Posterior cingulate gyrus (tissue), 11 donors: Measurements from ENCODE around the gene TKFC.
A peak's percentile ranks its signal among the peaks of the same experiment; 100 is the strongest.
"Not testable (repeated sequence)": the region's sequence is repeated elsewhere in the genome, so short reads cannot be mapped to it uniquely, and the experiment has no call there.

Source experiments
- DNase-seq, 10 donors: peaks; one replicate each; pipeline versions ENCODE4 v3.0.0 to v3.0.0-alpha.2; 2020 to 2021; ENCODE audit warnings: mixed read lengths in 3 of 10
- intact Hi-C: fragments of 100-400 bp; cut with DNase I; formaldehyde crosslinking; loops from one replicate; pipeline ENCODE4 v1.15.1; 2023

The TKFC gene

GRCh38 chr11:61361741-61362541, 28.9 kb downstream of the TKFC start, which contains the start of the genes CYB561A3 and TMEM138:
CYB561A3 (minus strand) TSS chr11:61361882; CDS start chr11:61356713, 5,169 bp downstream.
TMEM138 (plus strand) TSS chr11:61362374; CDS start chr11:61364391, 2,017 bp downstream.
- peak; percentile 89 to 99 (median 94) for DNase-seq
- intact Hi-C loops: loop anchor here (1.0 kb wide), 1 partner anchor 29 kb away; the partner anchor contains the start of genes DDB1 and TKFC

- peak in 1 of 10 donors; percentile 43 for DNase-seq
- intact Hi-C loops: no loop called here
Measured at GRCh38 chr11:61362542-61362875, 29.5 kb downstream of the TKFC start.

- peak in 1 of 10 donors; percentile 4 for DNase-seq
- intact Hi-C loops: no loop called here
Measured at GRCh38 chr11:61364012-61364675, 31.1 kb downstream of the TKFC start.

GRCh38 chr11:61367406-61367805, 34.4 kb downstream of the TKFC start:
- no peak for DNase-seq
- intact Hi-C loops: no loop called here

- DNase-seq: no peak
- intact Hi-C loops: no loop called here
Measured at GRCh38 chr11:61368646-61369045, 35.6 kb downstream of the TKFC start.

- intact Hi-C loops: no loop called here
- DNase-seq: no peak
Measured at GRCh38 chr11:61369372-61370348, 36.6 kb downstream of the TKFC start.

- no peak for DNase-seq
- intact Hi-C loops: no loop called here
Measured at GRCh38 chr11:61370349-61371005, 37.4 kb downstream of the TKFC start.

GRCh38 chr11:61372659-61373420, 39.8 kb downstream of the TKFC start:
- intact Hi-C loops: no loop called here
- DNase-seq: no peak

- no peak for DNase-seq
- intact Hi-C loops: no loop called here
Measured at GRCh38 chr11:61375761-61376108, 42.7 kb downstream of the TKFC start.

- DNase-seq: no peak
- intact Hi-C loops: no loop called here
Measured at GRCh38 chr11:61377461-61378160, 44.6 kb downstream of the TKFC start.

- intact Hi-C loops: no loop called here
- no peak for DNase-seq
Measured at GRCh38 chr11:61378713-61379313, 45.8 kb downstream of the TKFC start.

GRCh38 chr11:61380884-61381283, 47.9 kb downstream of the TKFC start:
- intact Hi-C loops: no loop called here
- DNase-seq: no peak

- DNase-seq, intact Hi-C loops: not testable (repeated sequence)
Measured at GRCh38 chr11:61383859-61384258, 50.8 kb downstream of the TKFC start.

GRCh38 chr11:61384271-61385242, 51.5 kb downstream of the TKFC start:
- intact Hi-C loops: loop anchor here (1.0 kb wide), 1 partner anchor 48 kb away; no protein-coding TSS in a partner anchor
- DNase-seq: no peak

- no peak for DNase-seq
- intact Hi-C loops: no loop called here
Measured at GRCh38 chr11:61390161-61390560, 57.1 kb downstream of the TKFC start.

GRCh38 chr11:61392981-61393595, 60.1 kb downstream of the TKFC start:
- intact Hi-C loops: no loop called here
- DNase-seq: peak in 1 of 10 donors; percentile 8
